Measurements from ENCODE around the gene FOXP1. TPM values are rescaled to one million over a fixed set of nuclear protein-coding genes. Genes with fewer than 3 reads are reported as not detected.

FOXP1 gene
- total RNA-seq, 1 donor from 2014 or later, result 31.1 TPM

GRCh38 chr3:70911719-70912118 is 671.8 kb downstream of the FOXP1 start:
- Mint-ChIP-seq H3K27ac (ENCODE audit: unreplicated experiment) (no peak overlapping the region), H3K36me3 (ENCODE audit: unreplicated experiment) (no peaks in the 10 kb centered on the region), H3K9me3 (ENCODE audit: unreplicated experiment) (no peaks in the 10 kb centered on the region), H3K27me3 (ENCODE audit: unreplicated experiment) (no peaks in the 10 kb centered on the region), H3K4me3 (ENCODE audit: unreplicated experiment) (no peak overlapping the region), H3K4me1 (ENCODE audit: low read depth, unreplicated experiment) (no peaks in the 10 kb centered on the region)
- TF ChIP-seq, protein P1, sequence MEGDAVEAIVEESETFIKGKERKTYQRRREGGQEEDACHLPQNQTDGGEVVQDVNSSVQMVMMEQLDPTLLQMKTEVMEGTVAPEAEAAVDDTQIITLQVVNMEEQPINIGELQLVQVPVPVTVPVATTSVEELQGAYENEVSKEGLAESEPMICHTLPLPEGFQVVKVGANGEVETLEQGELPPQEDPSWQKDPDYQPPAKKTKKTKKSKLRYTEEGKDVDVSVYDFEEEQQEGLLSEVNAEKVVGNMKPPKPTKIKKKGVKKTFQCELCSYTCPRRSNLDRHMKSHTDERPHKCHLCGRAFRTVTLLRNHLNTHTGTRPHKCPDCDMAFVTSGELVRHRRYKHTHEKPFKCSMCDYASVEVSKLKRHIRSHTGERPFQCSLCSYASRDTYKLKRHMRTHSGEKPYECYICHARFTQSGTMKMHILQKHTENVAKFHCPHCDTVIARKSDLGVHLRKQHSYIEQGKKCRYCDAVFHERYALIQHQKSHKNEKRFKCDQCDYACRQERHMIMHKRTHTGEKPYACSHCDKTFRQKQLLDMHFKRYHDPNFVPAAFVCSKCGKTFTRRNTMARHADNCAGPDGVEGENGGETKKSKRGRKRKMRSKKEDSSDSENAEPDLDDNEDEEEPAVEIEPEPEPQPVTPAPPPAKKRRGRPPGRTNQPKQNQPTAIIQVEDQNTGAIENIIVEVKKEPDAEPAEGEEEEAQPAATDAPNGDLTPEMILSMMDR (IDR thresholded peaks at IDR 0.05; ENCODE audit: partially characterized antibody, unreplicated experiment), result no peak
- DNase-seq, result no peak

DNA sequence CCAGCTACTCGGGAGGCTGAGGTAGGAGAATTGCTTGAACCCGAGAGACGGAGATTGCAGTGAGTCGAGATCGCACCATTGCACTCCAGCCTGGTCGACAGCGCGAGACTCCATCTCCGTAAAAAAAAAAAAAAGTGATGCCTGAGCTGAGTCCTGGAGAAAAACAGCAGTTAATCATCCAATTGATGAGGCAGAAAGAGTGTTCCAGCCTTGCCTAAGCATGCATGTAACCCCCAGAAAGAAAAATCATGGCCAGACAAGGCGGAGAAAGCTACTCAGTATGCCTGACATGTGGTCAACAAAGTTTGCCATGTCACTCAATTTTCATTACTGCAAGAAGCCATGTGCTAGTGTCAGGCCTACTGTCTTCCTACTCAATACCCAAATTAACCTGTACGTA is 678.0 kb downstream of the FOXP1 start:
- no peaks in the 10 kb centered on the region for H3K36me3 Mint-ChIP-seq (ENCODE audit: unreplicated experiment)
- H3K27me3 Mint-ChIP-seq (ENCODE audit: unreplicated experiment), result no peaks in the 10 kb centered on the region
- H3K9me3 Mint-ChIP-seq (ENCODE audit: unreplicated experiment), result no peaks in the 10 kb centered on the region
- TF ChIP-seq, protein P1 (IDR thresholded peaks at IDR 0.05; ENCODE audit: partially characterized antibody, unreplicated experiment), result no peak
- no peak overlapping the region for H3K27ac Mint-ChIP-seq (ENCODE audit: unreplicated experiment)
- no peak for DNase-seq
- no peaks in the 10 kb centered on the region for H3K4me1 Mint-ChIP-seq (ENCODE audit: low read depth, unreplicated experiment)
- no peak overlapping the region for H3K4me3 Mint-ChIP-seq (ENCODE audit: unreplicated experiment)

Small RNA genes lying within 50 kb of the gene (microRNA-seq; reads per million reads assigned to microRNA genes)
- gene MIR1284 (ENCODE audit: unreplicated experiment), result 3.2 reads per million, percentile 23 among the genes with 10 or more reads in this experiment

Other genes starting within 250 kb of the FOXP1 start
- 21.9 TPM for gene EIF4E3, start 141.7 kb upstream of the FOXP1 start, total RNA-seq (ENCODE audit: unreplicated experiment)
- gene GPR27, start 170.1 kb upstream of the FOXP1 start, total RNA-seq (ENCODE audit: unreplicated experiment), result 4.7 TPM
- gene PROK2, start 201.4 kb upstream of the FOXP1 start, total RNA-seq (ENCODE audit: unreplicated experiment), result not detected

Measured in glutamatergic neuron (in vitro differentiated cells).